M059J (cell line): Measurements from ENCODE around the gene NIPSNAP3A. TPM values are rescaled to one million over a fixed set of nuclear protein-coding genes. Genes with fewer than 3 reads are reported as not detected.
"Not testable (repeated sequence)": the region's sequence is repeated elsewhere in the genome, so short reads cannot be mapped to it uniquely, and the experiment has no call there.

Experiments used
- DNase-seq: peaks from one replicate; pipeline ENCODE4 v3.0.0-alpha.2; 2012; ENCODE audit warnings: low read depth
- total RNA-seq: library from RNA; depleted of rRNA; stranded (reverse); fragments of >200 nt; shearing (Covaris generic); gene quantifications from 2 replicates; pipeline ENCODE4 v1.2.3, GENCODE V29; 2014; rRNA removed

The NIPSNAP3A gene
- total RNA-seq = 62.1 and 85.4 TPM in 2 replicates

DNA sequence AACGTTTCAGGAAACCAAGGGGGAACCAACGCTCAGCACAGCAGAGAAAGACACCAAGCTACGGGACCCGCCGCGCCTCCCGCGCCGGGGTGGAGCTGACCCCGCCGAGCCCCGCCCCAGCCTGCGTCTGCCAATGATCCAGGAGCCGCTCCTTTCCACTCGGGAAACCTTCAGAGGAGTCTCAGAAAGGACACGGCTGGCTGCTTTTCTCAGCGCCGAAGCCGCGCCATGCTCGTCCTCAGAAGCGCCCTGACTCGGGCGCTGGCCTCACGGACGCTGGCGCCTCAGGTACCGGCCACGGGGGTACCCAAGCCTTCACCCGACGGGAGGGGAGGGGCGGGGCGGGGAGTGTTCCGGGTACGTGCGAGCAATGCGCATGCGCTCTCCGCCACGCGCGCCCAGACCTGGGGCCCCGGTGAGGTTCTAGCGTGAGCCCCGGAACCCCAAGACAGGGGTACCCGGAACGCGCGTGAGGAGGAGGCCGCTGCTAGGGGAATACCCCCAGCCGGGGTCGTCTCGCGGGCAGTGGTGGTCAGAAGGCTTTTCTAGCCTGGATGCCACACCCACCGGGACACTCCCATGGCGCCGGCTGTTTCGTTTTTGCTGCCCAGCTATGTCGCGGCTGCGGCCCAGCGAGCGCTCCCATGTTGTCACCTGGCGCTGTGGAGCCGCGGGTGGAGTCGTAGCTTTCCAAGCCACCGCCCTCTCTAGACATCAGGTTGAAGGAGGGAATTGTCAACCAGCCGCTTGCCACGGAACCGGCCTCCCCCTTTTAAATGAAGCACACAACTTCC lies at the start of gene NIPSNAP3A:
Gene NIPSNAP3A, plus strand, starts transcription at position 119 of the 794 bp plus-strand sequence. Its CDS starts 110 bp downstream, at position 229.
- peak; percentile 82 for DNase-seq

DNA sequence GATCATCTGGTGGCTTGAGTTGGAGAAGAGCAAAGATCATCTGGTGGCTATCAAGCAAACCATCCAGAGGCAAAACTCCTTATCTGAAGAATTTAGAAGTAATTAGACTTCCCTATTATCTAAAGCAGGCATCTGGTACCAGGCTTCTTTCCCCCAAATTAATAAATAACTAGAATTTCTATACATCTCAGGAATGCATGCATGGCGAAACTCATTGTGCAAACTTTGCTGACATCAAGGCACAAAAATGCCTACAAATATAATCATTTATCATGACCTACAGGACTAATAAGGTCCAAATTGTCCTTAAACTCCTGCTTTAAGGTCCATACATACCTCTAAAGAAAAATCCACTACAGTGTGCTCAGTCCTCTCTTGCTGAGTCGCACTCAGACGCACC lies 47.2 kb upstream of the NIPSNAP3A start:
- no peak for DNase-seq

DNA sequence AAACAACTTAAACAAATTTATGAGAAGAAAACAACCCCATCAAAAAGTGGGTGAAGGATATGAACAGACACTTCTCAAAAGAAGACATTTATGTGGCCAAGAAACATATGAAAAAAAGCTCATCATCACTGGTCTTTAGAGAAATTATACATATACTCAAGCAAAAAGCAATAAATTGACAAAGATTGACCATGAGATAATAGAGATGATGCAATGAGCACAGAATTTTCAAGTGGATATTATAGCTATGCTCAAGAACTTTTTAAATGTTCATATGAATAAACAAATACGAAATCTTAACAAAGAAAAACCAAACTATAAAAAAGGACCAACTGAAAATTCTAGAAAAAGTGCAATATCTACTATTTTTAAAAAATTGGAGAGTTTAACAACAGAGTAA lies 38.7 kb upstream of the NIPSNAP3A start:
- not testable (repeated sequence) for DNase-seq

DNA sequence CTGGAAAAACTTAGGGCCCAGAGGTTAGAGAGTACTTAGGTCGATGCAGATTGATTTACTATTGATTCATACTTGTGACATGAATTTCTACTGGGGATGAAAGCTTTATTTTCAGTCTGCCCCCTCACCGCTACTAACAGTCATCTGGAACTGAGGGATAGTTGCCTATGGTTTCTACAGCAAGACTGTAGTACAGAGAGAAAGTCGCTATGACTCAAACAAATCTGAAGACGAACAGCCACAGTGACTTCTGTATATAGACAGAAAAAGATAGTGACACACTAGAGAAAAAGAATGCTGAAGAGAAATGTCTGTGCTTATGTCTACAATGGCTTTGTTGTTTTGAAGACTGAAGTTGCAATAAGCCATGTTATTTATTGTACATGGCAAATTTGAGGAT lies 35.9 kb upstream of the NIPSNAP3A start:
- no peak for DNase-seq

DNA sequence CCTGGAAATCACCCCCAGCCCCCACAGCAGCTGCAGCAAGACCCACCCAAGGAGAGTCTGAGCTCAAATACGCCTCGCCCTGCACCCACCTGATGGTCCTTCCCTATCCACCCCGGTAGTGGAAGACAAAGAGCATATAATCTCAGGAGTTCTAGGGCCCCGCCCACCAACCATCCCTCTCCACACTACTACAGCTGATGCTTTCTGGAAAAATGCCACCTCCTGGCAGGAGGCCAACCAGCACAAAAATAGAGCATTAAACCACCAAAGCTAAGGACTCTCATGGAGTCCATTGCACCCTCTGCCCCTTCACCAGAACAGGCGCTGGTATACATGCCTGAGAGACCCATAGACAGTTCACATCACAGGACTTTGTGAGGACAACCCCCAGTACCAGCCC lies 22.5 kb upstream of the NIPSNAP3A start:
- DNase-seq = peak; percentile 10

DNA sequence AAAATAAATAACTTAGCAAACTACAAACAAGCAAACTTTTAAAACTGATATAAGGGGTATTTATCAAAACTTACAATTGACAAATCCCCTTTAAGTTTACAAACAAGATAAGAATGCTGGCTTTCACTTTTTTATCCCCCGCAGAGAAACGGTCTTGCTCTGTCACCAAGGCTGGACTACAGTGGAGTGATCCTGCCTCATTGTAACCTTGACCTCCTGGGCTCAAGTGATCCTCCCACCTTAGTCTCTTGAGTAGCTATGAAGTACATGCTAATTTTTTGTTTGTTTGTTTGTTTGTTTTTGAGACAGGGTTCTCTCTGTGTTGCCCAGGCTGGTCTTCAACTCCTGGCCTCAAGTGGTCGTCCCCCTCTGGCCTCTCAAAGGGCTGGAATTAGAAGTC lies 9.0 kb upstream of the NIPSNAP3A start:
- no peak for DNase-seq

DNA sequence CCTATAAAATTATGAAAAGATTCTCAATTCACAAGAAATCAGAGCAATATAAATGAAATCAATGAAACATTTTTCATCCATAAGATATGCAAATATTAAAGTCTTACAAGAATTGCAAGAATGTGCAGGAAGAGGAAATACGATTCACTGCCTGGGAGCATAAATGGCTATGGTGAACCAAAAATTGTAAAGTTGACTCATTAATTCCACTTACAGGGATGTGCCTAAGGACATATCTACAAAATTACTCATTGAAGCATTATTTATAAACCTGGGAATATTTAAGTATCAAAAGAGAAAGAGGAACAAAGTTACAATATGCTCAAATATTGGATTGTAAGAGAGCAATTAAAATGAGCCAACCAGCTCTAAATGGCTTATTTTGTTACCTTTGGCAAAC lies 6.9 kb upstream of the NIPSNAP3A start:
- DNase-seq = peak; percentile 81

DNA sequence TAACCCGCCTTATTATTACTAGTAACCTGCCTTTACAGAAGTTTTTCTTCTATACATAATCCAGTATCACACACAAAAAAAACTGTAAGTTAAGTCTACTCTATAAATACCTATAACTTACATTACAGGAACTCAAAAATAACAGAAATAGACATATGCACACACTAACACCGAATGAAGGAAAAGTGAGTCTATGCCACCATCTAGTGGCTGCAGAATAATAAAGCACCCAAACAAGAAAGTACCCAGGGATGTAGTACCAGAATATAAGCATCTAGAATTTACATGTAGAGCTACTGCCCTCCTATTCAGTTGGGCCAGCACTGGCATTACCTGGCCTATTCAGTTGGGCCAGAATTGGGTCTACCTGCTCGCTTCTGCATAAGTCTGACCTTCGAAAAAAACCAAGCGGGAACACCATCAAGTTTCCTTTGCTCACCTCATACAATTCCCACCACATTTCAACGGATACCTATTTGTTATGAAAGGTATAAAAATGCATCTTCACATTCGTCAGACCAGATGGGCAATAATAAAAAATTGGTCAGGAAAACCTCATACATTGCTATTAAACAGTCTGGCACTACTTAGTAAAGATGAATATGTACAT lies 4.0 kb upstream of the NIPSNAP3A start:
- DNase-seq = peak; percentile 79

DNA sequence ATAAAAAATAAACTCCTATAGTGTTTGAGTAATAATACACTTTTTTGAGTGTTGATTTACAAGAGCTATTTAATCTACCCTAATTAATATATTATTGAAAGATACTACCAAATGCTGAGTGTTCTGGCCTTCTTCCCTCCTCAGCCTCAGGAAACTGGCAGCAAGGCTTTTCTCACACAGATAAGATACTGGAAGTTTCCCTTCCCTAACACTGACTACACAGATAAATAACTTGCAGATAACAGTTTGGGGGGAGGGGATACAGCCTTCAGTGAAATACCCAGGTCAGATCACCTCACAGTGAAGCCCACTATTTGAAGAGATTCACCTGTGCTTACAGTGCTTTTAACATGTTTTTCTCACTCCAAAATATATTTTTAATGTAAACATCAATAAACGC lies 1.6 kb upstream of the NIPSNAP3A start:
- no peak for DNase-seq

DNA sequence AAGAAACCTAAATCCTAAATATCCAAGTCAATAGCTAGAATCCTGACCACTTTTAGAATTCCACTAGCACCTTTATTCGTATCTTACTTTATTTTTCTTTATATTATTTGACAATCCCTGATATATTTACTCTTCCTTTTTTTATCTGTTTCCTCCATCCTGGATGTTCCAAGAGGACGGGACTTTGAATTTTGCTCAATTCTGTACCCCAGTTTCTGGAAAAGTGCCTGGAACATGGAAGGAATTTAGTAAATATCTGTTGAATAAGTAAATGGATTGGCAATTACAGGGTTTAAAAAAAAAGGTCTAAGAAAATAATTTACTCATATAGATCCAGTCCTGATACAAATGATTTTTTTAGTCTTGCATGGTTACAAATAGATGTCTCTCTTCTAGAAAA lies 1.2 kb upstream of the NIPSNAP3A start:
- no peak for DNase-seq

DNA sequence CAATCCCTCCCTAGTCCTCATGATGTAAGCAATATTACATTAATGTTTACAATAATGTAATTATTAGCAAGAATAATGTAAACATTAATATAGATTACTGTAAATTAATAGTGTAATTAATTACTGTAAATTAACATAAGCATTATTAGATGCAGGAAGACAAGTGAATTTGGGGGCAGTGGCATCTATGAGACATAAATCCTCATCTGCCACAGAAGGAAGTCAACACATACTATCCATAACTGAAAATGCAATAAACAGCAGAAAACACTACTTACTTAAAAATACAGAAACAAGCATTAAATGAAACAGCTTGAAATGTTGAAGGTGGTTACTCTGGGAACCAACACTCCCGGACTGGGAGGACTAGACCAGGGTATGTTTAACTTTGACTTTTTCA lies 685 bp upstream of the NIPSNAP3A start:
- DNase-seq = no peak

DNA sequence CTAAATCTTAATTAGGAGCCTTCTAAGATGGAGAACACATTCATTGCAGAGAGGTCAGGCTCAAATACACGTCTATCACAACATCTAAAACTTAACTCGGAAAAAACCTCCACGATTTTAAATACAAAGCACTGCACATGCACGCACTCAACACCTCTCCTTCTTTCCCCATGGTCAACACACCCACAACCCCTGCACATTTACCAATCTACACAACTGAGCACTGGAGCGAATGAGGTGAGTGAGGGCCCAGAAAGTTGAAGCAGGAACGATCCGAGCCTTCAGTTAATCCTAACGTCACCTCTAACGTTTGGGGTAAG lies 278 bp upstream of the NIPSNAP3A start:
- no peak for DNase-seq

DNA sequence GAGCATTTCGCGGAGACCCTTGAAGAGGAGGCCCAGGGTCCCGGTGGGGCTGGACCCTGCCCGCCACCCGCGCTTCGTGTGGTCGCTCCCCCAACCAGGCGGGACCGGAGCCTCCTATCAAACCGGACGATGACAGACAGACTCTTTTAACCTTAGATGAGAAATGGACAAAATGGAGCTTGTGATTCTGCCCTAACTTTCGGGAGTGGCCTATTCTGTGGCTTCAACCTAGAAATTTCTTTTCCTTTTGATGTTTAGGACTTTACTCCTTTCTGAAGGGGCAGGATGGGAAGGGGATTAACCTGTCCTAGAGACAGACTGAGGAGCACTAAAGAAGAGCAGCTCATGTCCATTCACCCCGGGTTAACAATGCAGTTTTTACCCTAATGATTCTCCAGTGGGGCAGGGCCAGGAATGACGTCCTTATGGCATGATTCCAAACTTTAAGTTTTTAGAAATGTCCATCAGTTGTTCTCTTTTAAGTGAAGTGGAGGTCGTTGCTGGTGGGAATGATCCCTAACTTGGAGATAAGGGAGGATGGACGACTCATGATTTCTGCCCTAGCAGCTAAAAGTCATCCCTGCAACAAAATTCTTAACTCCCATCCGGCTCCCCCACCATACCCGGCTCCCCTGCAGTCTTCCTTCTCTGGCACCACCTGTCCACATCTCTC lies 1.0 kb downstream of the NIPSNAP3A start:
- peak; percentile 30 for DNase-seq

DNA sequence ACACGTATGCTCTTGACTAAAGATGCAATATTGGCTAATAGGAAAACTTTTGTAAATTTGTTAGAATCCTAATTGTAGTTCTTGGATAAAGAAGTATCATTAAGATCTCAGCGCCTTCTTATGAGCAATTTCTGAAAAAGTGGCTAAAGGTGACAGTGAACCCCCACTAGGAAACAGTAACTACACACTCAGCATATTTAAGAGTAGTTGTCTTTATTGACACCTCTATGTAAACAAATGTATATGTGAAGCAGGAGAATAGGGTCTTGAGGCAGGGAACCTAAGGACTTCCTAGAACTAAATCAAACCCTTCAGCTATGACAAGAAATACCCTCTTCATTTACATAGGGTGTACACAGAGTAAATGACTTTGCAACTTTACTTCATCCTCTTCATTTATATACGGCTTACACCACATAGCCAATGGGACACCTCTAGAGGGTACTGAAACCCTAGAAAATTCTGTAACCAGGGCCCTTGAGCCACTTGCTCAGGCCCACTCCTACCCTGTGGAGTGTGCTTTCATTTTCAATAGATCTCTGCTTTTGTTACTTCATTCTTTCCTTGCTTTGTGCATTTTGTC lies 2.8 kb downstream of the NIPSNAP3A start:
- no peak for DNase-seq

DNA sequence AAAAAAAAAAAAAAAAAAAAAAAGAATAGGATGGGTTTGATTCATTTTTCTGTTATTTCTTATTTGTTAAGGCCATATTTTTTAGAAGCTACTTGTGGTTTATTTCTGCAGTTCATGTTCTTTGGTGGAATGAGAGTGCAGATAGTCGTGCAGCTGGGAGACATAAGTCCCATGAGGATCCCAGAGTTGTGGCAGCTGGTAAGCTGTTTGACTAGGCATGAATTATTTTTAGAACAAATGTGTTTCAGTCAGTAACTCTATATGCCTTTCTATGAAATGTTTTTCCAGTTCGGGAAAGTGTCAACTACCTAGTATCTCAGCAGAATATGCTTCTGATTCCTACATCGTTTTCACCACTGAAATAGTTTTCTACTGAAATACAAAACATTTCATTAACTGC lies 11.5 kb downstream of the NIPSNAP3A start:
- DNase-seq = no peak

DNA sequence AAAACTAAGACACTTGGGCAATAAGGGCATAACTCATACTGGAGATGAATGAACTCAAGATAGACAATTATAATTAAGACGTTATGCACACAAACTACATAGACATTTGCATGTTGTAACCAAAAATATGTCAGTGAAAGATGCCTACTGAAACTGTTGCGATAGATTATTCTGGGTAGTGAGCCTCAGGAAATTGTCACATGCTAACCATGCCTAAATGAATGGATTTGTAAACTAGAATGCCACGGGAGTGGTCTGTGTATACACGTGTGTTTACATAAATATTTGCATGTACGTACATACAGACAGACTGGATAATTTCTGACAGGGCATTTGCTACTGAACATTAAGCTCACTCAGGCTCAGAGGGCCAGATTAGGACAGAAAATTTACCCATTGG lies 17.7 kb downstream of the NIPSNAP3A start:
- no peak for DNase-seq

DNA sequence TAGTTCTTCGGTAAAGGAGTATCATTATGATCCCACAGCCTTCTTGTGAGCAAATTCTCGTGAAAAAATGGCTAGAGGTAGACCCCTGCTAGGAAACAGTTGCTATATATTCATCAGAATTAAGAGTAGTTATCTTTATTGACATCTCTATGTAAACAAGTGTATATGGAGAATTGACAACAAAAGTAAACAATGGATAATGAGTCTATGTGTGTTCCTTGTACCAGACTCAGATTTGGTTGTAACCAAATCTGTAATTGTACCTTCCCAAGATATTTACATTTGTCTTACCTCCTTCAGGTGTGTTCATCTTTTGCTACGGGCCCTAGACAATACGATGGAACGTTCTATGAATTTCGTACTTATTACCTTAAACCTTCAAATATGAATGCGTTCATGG lies 18.5 kb downstream of the NIPSNAP3A start:
- DNase-seq = no peak

DNA sequence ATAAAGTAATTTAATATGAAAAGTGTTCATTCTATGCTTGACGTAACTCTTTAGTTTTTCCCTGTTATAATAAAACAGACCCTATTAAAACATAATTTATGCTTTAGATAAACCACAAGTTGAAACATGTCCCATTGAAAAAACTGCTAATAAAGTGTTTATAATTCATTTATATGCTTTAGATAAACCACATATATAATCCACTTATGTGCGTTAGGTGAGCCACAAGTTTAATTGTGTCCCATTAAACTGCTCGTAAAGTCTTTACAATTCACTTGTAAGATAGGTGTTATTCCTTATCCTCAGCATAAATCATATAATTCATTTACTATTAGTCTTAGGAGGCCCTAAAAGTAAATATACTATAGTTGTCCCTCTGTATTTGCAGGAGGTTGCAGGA lies 20.0 kb downstream of the NIPSNAP3A start:
- no peak for DNase-seq

DNA sequence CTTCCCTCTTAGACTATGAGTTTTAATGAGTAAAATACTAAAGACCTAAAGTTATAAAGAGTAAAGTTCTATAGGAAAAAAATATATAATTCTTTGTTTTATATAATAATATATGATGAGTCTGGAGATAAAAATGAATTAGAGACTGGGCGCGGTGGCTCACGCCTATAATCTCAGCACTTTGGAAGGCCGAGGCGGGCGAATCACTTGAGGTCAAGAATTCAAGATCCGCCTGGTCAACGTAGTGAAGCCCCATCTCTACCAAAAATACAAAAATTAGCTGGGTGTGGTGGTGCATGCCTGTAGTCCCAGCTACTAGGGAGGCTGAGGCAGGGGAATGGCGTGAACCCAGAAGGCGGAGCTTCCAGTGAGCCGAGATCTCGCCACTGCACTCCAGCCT lies 21.5 kb downstream of the NIPSNAP3A start:
- DNase-seq = not testable (repeated sequence)

DNA sequence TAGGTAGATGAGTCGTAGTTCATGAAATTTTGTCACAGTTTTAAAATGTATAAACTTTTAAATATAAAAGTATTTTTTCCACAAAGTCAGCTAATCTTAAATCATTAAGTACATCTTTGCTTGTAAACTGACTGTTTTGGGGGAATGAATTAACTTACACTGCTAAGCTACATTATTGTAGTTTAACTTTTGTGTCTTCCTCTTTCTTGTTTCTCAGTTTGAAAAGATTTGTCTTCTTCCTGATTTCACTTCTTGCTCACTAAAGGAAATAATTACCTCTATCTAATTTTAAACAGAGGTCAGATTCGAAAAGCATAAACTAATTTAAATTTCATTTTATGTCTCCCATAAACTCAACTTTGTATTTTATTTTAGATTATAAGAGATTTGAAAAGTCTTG lies 22.2 kb downstream of the NIPSNAP3A start:
- DNase-seq = no peak

DNA sequence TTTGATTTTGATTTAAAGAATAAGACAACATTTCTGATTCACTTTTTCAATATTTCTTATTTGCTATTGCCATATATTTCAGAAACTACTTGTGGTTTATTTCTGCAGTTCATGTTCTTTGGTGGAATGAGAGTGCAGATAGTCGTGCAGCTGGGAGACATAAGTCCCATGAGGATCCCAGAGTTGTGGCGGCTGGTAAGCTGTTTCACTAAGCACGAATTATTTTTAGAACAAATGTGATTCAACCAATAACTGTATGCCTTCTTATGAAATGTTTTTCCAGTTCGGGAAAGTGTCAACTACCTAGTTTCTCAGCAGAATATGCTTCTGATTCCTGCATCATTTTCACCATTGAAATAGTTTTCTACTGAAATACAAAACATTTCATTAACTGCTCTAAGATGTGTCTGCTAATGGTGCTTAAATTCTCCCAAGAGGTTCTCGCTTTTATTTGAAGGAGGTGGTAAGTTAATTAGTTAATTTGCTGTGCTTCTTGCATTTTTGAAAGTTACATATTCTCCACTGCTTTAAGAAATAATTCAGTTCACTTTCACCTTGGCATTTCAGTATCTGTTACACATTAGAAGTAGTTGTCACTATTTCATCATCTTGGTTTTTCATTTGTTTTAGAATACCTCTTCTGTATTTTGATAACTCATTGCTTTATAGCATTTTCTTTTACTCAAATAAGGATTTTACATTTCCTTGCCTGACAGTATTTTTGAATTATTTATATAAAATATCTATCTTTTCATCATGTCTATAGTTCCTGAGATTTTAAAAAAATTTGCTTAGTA lies 25.4 kb downstream of the NIPSNAP3A start:
- DNase-seq = no peak

DNA sequence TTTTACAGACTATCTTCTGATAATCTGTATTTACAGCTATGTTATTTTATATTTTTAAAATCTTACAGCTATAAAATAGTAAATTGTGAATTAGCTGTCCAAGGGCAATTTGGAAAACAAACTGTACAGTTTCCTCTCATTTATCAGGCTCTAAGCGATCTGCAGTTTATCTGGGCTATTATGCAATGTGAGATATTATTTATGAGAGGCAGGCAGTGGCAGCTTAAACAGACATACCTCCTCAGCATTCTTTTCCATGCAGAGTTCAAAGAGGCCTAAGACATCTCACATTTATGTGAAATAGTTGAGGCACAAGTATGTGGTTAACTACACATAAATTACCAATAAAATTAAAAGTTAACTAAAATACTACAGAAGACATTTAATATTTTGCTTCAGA lies 26.6 kb downstream of the NIPSNAP3A start:
- no peak for DNase-seq
